Anterior cingulate cortex (tissue), 58 donors: Measurements from ENCODE around the gene SVIL.
"Not testable (repeated sequence)": the region's sequence is repeated elsewhere in the genome, so short reads cannot be mapped to it uniquely, and the experiment has no call there.

ENCODE experiments used
- DNase-seq, 58 donors: peaks; one replicate each; lab custom pipeline; 2025; lab: John Stamatoyannopoulos, UW

Gene SVIL

GRCh38 chr10:29553544-29554250 lies 81.1 kb downstream of the SVIL start:
- no peak for DNase-seq

- DNase-seq = not testable (repeated sequence)
Measured at GRCh38 chr10:29553116-29553515, 81.7 kb downstream of the SVIL start.

GRCh38 chr10:29549493-29549892 lies 85.3 kb downstream of the SVIL start:
- not testable (repeated sequence) for DNase-seq

- DNase-seq = no peak
Measured at GRCh38 chr10:29546773-29547313, 87.9 kb downstream of the SVIL start.

GRCh38 chr10:29545122-29545521 lies 89.6 kb downstream of the SVIL start:
- no peak for DNase-seq

GRCh38 chr10:29543715-29544114 lies 91.1 kb downstream of the SVIL start:
- DNase-seq = no peak

- DNase-seq = no peak
Measured at GRCh38 chr10:29542723-29543122, 92.0 kb downstream of the SVIL start.

GRCh38 chr10:29541422-29542210 lies 93.2 kb downstream of the SVIL start:
- DNase-seq = no peak

GRCh38 chr10:29540016-29540415 lies 94.8 kb downstream of the SVIL start:
- no peak for DNase-seq

GRCh38 chr10:29539412-29539811 lies 95.4 kb downstream of the SVIL start:
- DNase-seq = no peak

GRCh38 chr10:29537799-29538198 lies 97.0 kb downstream of the SVIL start:
- DNase-seq = no peak

- DNase-seq = not testable (repeated sequence)
Measured at GRCh38 chr10:29536691-29537090, 98.1 kb downstream of the SVIL start.

- DNase-seq = no peak
Measured at GRCh38 chr10:29535778-29536453, 98.9 kb downstream of the SVIL start.

- peak in 39 of 58 donors; percentile 9 to 81 (median 41) for DNase-seq
Measured at GRCh38 chr10:29535012-29535777, 99.6 kb downstream of the SVIL start.

- DNase-seq = no peak
Measured at GRCh38 chr10:29534590-29534989, 100.2 kb downstream of the SVIL start.

GRCh38 chr10:29533696-29534285 lies 101.0 kb downstream of the SVIL start:
- no peak for DNase-seq

GRCh38 chr10:29533046-29533445 lies 101.7 kb downstream of the SVIL start:
- no peak for DNase-seq

GRCh38 chr10:29532256-29532878 lies 102.4 kb downstream of the SVIL start:
- no peak for DNase-seq
